Epithelial cell of prostate (primary cell): ENCODE data around the gene MYO16.
"Not testable (repeated sequence)": the region's sequence is repeated elsewhere in the genome, so short reads cannot be mapped to it uniquely, and the experiment has no call there.

Experiments used
- DNase-seq: peaks from one replicate; pipeline ENCODE4 v3.0.0-alpha.2; 2011; ENCODE audit warnings: low read depth, low spot score
- H3K27ac ChIP-seq: fragments of 450-650 bp; 2 replicates; pipeline ENCODE4 v1.5.1; 2017; ENCODE audit warnings: mild to moderate bottlenecking

The MYO16 gene

GRCh38 chr13:109009756-109010155, 380.3 kb downstream of the MYO16 start:
- DNase-seq, result no peak
- H3K27ac ChIP-seq, result no peak overlapping the region

- no peak overlapping the region for H3K27ac ChIP-seq
- DNase-seq, result no peak
Measured at GRCh38 chr13:109010912-109011311, 381.5 kb downstream of the MYO16 start.

- H3K27ac ChIP-seq, result no peak overlapping the region
- DNase-seq, result no peak
Measured at GRCh38 chr13:109012115-109012514, 382.7 kb downstream of the MYO16 start.

GRCh38 chr13:109021558-109021957, 392.1 kb downstream of the MYO16 start:
- H3K27ac ChIP-seq, result no peak overlapping the region
- DNase-seq, result peak; percentile 0

GRCh38 chr13:109024611-109025010, 395.2 kb downstream of the MYO16 start:
- no peak overlapping the region for H3K27ac ChIP-seq
- no peak for DNase-seq

- no peak for DNase-seq
- no peak overlapping the region for H3K27ac ChIP-seq
Measured at GRCh38 chr13:109026266-109026665, 396.9 kb downstream of the MYO16 start.

- H3K27ac ChIP-seq, result no peak overlapping the region
- DNase-seq, result no peak
Measured at GRCh38 chr13:109028624-109029023, 399.2 kb downstream of the MYO16 start.

GRCh38 chr13:109033090-109033489, 403.7 kb downstream of the MYO16 start:
- H3K27ac ChIP-seq, result no peak overlapping the region
- DNase-seq, result no peak

- H3K27ac ChIP-seq, result no peak overlapping the region
- DNase-seq, result no peak
Measured at GRCh38 chr13:109036078-109036780, 406.8 kb downstream of the MYO16 start.

GRCh38 chr13:109043636-109044035, 414.2 kb downstream of the MYO16 start:
- DNase-seq, result no peak
- H3K27ac ChIP-seq, result no peak overlapping the region

GRCh38 chr13:109055850-109056249, 426.4 kb downstream of the MYO16 start:
- no peak overlapping the region for H3K27ac ChIP-seq
- no peak for DNase-seq

GRCh38 chr13:109058087-109058486, 428.7 kb downstream of the MYO16 start:
- DNase-seq, result no peak
- no peak overlapping the region for H3K27ac ChIP-seq

GRCh38 chr13:109072505-109072904, 443.1 kb downstream of the MYO16 start:
- H3K27ac ChIP-seq, result no peak overlapping the region
- DNase-seq, result no peak

GRCh38 chr13:109074436-109074835, 445.0 kb downstream of the MYO16 start:
- H3K27ac ChIP-seq, result no peak overlapping the region
- DNase-seq, result no peak

- H3K27ac ChIP-seq, result no peak overlapping the region
- DNase-seq, result no peak
Measured at GRCh38 chr13:109074853-109075252, 445.4 kb downstream of the MYO16 start.

GRCh38 chr13:109087916-109088623, 458.7 kb downstream of the MYO16 start:
- peak overlapping the region; percentile 32 for H3K27ac ChIP-seq
- peak; percentile 37 for DNase-seq

- H3K27ac ChIP-seq, result peak overlapping the region; percentile 32
- DNase-seq, result no peak
Measured at GRCh38 chr13:109088624-109088917, 459.2 kb downstream of the MYO16 start.

- no peak for DNase-seq
Measured at GRCh38 chr13:109090796-109091195, 461.4 kb downstream of the MYO16 start.

GRCh38 chr13:109091249-109091648, 461.8 kb downstream of the MYO16 start:
- no peak for DNase-seq
- H3K27ac ChIP-seq, result no peak overlapping the region

More at GRCh38 chr13:109090796-109091195, 461.4 kb downstream of the MYO16 start:
- H3K27ac ChIP-seq, result no peak overlapping the region

- not testable (repeated sequence) for DNase-seq, H3K27ac ChIP-seq
Measured at GRCh38 chr13:109092186-109092585, 462.8 kb downstream of the MYO16 start.

GRCh38 chr13:109093998-109094397, 464.6 kb downstream of the MYO16 start:
- no peak for DNase-seq
- H3K27ac ChIP-seq, result no peak overlapping the region

GRCh38 chr13:109095126-109095525, 465.7 kb downstream of the MYO16 start:
- H3K27ac ChIP-seq, result no peak overlapping the region
- DNase-seq, result no peak
